ENCODE measurements around the gene RAI14.

RAI14 gene

DNA sequence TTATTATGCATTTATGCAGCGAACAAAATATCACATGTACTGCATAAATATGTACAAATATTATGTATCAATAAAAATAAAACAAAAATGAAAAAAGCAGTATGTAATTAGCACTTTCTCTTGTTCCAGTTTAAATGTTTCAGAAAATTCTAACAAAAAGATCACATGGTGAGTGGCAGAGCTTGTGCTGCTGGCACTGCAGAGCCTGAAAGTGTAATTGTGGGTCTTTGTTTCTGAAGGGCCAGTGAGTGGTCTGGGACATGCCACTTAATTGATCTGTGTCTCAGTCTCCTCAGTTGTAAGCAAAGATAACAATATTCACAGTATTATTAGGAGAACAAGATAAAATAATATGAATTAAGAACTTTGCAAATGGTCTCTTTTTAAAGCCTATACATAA, 39.5 kb upstream of the RAI14 start:
- TF ChIP-seq, protein P1, sequence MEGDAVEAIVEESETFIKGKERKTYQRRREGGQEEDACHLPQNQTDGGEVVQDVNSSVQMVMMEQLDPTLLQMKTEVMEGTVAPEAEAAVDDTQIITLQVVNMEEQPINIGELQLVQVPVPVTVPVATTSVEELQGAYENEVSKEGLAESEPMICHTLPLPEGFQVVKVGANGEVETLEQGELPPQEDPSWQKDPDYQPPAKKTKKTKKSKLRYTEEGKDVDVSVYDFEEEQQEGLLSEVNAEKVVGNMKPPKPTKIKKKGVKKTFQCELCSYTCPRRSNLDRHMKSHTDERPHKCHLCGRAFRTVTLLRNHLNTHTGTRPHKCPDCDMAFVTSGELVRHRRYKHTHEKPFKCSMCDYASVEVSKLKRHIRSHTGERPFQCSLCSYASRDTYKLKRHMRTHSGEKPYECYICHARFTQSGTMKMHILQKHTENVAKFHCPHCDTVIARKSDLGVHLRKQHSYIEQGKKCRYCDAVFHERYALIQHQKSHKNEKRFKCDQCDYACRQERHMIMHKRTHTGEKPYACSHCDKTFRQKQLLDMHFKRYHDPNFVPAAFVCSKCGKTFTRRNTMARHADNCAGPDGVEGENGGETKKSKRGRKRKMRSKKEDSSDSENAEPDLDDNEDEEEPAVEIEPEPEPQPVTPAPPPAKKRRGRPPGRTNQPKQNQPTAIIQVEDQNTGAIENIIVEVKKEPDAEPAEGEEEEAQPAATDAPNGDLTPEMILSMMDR (IDR thresholded peaks at IDR 0.05; ENCODE audit: control extremely low read depth, extremely low read depth, low read depth, missing control alignments): no peak
- DNase-seq (ENCODE audit: extremely low spot score): no peak
- ChIA-PET POLR2A (no interaction called here), CTCF (interaction anchor here (1.0 to 2.2 kb wide), 3 partner anchors 10 to 29 kb away, joined by 3 to 9 read pairs (median 6); no protein-coding TSS in a partner anchor)

- TF ChIP-seq, protein P1 (IDR thresholded peaks at IDR 0.05; ENCODE audit: control extremely low read depth, extremely low read depth, low read depth, missing control alignments): no peak
- CTCF ChIA-PET: interaction anchor here (0.9 to 1.5 kb wide), 2 partner anchors 10 to 186 kb away, joined by 3 to 4 read pairs; no protein-coding TSS in a partner anchor
- POLR2A ChIA-PET: no interaction called here
- DNase-seq (ENCODE audit: extremely low spot score): no peak
Observed at GRCh38 chr5:34618371-34619065, 37.6 kb upstream of the RAI14 start.

DNA sequence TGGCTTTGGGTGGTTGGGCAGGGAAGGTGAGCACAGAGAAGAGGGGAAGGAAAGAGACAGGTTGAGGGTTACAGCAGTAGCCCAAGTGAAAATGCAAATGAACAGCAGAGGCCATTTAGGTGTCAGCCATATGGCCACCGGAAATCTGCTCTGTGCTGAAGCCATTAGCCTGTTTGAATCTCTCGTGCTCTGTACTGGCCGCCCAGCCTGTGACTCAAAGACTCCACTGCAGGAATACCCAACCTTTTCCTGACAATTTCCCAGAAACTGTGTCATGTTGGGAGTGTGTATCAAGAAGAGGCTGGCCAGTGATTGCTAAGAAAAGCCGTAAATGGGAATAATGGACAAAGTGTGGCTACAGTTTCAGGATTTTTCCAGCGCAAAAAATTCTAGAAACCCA, 35.9 kb upstream of the RAI14 start:
- TF ChIP-seq, protein P1 (IDR thresholded peaks at IDR 0.05; ENCODE audit: control extremely low read depth, extremely low read depth, low read depth, missing control alignments): no peak
- ChIA-PET CTCF (no interaction called here), POLR2A (no interaction called here)
- DNase-seq (ENCODE audit: extremely low spot score): no peak

DNA sequence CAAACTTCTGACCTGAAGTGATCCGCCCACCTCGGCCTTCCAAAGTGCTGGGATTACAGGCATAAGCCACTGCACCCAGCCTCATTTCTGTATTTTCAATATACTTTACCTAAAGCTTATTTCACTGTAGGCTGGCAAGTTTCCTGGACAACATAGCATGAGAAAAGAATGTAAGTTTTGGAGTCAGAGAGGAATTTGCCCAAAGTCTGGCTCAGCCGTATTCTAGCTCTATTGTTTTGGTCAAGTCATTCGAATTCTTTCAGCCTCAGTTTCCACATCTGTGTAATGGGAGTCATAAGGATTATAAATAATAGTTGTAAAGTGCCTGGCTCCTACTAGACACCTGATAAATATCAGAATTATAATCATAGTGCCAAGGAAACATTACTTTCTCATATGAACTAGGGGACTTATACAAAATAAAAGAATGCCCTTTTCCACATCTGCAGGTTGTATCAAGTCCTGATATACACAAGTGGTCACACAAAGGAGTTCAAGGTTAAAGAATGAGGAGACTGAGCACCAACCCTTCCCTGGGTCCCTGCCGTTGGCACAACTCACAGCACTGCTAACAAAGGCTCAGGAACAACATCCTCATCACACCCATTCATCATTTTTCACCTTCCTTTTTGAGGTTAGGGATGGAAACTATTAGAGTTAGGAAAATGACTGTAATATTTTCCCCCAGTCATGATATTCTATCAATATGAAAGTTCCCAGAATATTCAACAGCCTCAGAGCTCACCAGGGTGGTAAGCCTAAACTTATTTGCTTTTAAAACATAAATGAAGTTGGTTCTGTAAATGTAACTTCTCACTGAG, 34.6 kb upstream of the RAI14 start:
- POLR2A ChIA-PET: no interaction called here
- CTCF ChIA-PET: interaction anchor here (0.7 to 1.4 kb wide), 2 partner anchors 23 to 277 kb away, joined by 3 to 4 read pairs; no protein-coding TSS in a partner anchor
- no peak for DNase-seq (ENCODE audit: extremely low spot score)
- TF ChIP-seq, protein P1 (IDR thresholded peaks at IDR 0.05; ENCODE audit: control extremely low read depth, extremely low read depth, low read depth, missing control alignments): no peak

GRCh38 chr5:34622098-34622400, 34.1 kb upstream of the RAI14 start:
- DNase-seq (ENCODE audit: extremely low spot score): no peak
- ChIA-PET POLR2A (no interaction called here), CTCF (interaction anchor here (1.4 kb wide), 1 partner anchor 276 kb away, joined by 4 read pairs; no protein-coding TSS in a partner anchor)
- TF ChIP-seq, protein P1 (IDR thresholded peaks at IDR 0.05; ENCODE audit: control extremely low read depth, extremely low read depth, low read depth, missing control alignments): no peak

GRCh38 chr5:34624691-34625090, 31.4 kb upstream of the RAI14 start:
- CTCF ChIA-PET: interaction anchor here (1.1 kb wide), 1 partner anchor 41 kb away, joined by 3 read pairs; no protein-coding TSS in a partner anchor
- POLR2A ChIA-PET: no interaction called here

More at GRCh38 chr5:34624691-34625090, 31.4 kb upstream of the RAI14 start:
- no peak for DNase-seq (ENCODE audit: extremely low spot score)
- TF ChIP-seq, protein P1 (IDR thresholded peaks at IDR 0.05; ENCODE audit: control extremely low read depth, extremely low read depth, low read depth, missing control alignments): no peak

Data from GM10248 (cell line).